Muscle of back (tissue), 13 donors: ENCODE data around the gene CEACAM16. TPM values are rescaled to one million over a fixed set of nuclear protein-coding genes. Genes with fewer than 3 reads are reported as not detected.
"Not testable (repeated sequence)": the region's sequence is repeated elsewhere in the genome, so short reads cannot be mapped to it uniquely, and the experiment has no call there.

Experiments used
- DNase-seq, 3 donors: peaks; one replicate each; pipeline versions ENCODE4 v3.0.0 to v3.0.0-alpha.2; 2013
- long read RNA-seq, 9 donors: transcript quantifications; one replicate each; lab custom pipeline, GENCODE V29; 2026
- polyA plus RNA-seq, 10 donors: library from polyadenylated mRNA; unstranded; fragments of 120-200 nt; gene quantifications; one replicate each; pipeline ENCODE4 v1.2.1, GENCODE V29; 2013; ENCODE audit not compliant: insufficient read length in 10 of 10

CEACAM16 gene, protein sequence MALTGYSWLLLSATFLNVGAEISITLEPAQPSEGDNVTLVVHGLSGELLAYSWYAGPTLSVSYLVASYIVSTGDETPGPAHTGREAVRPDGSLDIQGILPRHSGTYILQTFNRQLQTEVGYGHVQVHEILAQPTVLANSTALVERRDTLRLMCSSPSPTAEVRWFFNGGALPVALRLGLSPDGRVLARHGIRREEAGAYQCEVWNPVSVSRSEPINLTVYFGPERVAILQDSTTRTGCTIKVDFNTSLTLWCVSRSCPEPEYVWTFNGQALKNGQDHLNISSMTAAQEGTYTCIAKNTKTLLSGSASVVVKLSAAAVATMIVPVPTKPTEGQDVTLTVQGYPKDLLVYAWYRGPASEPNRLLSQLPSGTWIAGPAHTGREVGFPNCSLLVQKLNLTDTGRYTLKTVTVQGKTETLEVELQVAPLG
- 1 to 10 TPM in 1 of 10 donors, under 1 TPM in 9; 0.22 to 1.0 (median 0.49) TPM for polyA plus RNA-seq
- long read RNA-seq, donor 1, result 0 reads
- long read RNA-seq, donor 2, result 0 reads
- long read RNA-seq, donor 3, result 0 reads
- long read RNA-seq, donor 4, result 0 reads
- long read RNA-seq, donor 5, result 0 reads
- long read RNA-seq, donor 6, result 0 reads
- long read RNA-seq, donor 7, result 0 reads
- long read RNA-seq, donor 8, result 0 reads
- long read RNA-seq, donor 9, result 0 reads

DNA sequence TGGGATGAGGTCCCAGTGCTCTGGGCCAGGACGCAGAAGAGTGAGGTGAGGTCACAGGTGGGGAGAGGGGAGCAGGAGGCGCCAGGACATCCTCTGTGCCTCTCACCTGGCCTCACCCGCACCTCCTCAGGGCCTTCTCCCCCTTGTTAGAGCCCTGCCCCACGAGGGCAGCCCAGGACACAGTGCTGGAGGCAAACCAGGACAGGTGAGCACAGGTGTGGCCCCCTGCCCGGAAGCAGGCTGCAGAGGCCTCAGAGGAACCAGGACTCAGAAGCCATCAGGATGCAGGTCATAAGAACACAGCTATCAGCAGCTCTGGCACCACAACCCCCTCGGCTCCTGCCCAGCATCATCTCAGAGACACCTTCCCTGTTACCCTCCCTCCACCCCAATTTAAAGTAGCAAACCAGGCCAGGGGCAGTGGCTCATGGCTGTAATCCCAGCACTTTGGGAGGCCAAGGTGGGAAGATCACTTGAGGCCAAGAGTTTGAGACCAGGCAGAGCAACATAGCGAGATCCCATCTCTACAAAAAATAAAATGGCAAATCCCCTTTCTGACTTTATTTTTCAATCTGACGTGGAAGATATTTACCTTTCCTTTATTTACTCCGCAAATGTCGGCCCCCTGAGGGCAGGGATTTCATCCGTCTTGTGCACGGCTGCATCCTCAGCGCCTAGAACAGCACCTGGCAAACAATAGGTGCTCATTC is at the start of gene CEACAM16:
Gene CEACAM16 (plus strand): TSS at position 660 of the 710 bp plus-strand sequence. CDS start 2,306 bp downstream, outside the sequence.
- no peak for DNase-seq

DNA sequence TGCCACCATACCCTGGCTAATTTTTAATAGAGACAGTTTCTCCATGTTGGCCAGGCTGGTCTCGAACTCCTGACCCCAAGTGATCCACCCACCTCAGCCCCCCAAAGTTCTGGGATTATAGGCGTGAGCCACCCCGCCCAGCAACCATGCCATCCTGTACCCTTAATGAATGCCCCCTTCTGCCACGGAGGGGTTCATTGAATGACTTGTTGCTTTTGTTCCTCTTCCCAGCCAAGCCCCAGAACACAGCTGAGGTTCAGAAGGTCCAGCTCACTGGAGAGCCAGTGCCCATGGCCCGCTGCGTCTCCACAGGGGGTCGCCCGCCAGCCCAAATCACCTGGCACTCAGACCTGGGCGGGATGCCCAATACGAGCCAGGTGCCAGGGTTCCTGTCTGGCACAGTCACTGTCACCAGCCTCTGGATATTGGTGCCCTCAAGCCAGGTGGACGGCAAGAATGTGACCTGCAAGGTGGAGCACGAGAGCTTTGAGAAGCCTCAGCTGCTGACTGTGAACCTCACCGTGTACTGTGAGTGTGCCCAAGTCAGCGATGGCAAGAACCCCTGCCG is 49.3 kb upstream of the CEACAM16 start:
- no peak for DNase-seq

DNA sequence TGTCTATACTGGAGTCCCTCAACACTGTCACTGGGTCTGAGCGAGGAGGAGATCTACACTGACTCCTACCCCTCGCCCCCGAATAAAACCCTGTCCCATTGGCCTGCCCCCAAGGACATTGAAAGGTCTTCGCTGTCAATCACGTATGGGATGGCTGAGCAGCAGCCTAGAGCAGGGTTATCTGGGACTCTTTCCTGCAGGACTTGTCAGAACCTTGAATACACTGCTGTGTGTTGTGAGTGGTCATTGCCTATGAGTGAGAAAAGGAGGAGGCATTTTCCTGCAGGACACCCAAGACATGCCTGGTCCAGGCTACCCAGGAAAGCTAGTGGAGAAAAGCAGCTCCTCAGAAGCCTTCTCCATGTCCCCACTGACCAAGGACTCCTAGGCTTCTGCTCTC is 45.6 kb upstream of the CEACAM16 start:
- no peak for DNase-seq

DNA sequence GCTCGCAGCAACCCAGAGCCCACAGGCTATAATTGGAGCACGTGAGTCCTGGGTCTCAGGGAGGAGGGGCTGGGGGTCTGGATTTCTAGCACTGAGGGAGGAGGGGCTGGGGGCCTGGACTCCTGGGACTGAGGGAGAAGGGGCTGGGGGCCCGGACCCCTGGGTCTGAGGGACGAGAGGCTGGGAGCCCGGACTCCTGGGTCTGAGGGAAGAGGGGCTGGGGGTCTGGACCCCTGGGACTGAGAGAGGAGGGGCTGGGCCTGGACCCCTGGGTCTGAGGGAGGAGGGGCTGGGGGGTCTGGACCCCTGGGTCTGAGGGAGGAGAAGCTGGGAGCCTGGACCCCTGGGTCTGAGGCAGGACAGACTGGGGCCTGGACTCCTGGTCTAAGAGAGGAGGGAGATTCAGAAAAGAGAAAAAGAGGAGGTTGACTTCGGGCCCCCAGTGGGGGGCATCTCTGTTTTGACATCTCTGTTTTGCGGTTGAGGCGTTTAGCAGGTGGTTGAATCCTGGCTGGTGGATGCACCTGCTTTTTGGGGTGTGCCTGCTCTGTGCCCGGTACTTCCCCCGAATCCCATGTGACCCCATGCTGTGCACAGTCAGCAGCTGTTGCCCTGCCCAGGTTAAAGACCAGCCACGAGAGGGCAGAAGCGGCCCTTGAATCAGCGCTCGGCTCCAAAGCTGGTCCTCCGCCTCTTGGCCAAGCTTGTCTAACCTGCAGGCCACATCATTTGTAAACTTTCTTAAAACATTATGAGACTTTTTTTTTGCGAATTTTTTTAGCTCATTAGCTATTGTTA is 44.8 kb upstream of the CEACAM16 start:
- DNase-seq, result peak; percentile 51 to 72 (median 56)

DNA sequence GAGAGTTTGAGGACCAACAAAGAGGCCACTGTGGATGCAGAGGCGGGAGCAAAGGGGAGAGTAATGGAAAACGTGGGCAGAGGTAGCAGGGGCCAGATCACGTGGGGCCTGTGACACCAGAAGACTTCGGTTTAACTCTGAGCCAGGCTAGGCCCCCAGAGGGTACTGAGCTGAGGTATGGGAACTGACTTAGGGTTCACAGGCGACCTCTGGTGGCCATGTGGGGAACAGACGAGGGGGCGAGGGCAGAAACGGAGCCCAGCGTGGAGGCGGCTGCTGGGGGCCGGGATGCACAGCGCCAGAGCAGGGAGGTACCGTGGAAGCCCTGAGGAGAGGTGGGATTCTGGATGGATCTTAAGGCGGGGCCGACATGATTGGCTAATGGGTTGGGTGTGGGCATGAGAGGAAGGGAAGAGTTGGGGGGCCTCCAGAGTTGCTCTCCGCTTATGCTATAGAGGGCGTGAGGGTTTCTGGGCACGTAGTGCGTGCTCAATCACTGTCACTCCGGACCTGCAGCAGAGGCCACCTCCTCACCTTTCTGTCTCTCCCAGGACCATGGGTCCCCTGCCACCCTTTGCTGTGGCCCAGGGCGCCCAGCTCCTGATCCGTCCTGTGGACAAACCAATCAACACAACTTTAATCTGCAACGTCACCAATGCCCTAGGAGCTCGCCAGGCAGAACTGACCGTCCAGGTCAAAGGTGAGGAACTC is 41.6 kb upstream of the CEACAM16 start:
- DNase-seq, result peak; percentile 50 to 74 (median 55)

DNA sequence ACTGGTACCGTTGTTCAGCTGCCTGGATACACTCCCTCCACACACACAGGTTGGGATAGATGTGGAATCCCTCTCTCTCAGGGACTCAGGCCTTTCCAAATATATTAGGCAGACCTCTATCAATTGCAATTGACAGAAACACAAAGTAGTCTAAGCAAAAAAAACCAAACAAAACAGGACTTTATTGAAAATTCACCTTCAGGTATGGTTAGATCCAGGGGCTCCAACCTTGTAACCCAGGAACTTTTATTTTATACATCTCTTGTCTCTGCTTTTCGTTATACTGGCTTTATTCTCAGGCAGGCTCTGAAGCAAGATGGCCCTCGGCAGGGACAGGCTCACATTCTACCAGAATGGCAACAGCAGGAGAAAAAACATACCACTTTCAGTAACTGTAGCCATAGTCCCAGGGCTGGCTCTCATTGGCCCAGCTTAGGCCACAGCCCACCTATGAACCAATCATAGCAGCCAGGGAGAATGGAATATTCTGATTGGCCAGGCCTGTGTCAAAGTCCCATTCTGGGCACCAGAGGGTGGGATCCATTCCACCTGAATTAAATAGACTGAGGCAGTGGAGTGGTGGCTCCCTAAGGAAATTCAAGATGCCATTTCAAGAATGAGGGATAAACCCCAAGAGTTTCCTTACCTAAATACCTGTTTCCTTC is 40.8 kb upstream of the CEACAM16 start:
- no peak for DNase-seq

DNA sequence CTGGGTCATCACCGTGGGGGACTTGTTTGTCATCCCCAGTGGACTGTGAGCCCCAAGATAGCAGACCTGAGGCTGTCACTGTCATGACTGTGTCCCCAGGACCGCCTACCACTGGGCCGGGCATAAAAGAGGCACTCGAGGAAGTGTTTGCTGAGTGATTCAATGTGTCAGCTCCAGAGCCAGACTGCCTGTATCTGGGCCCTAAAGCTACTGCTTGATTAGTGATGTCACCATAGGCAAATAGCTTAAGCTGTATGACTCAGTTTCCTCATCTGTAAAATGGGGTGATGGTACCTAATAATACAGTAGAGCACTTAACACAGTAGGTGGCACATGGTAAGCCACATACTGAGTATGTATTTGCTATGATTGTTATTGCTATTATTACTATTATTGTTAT is 38.9 kb upstream of the CEACAM16 start:
- no peak for DNase-seq

DNA sequence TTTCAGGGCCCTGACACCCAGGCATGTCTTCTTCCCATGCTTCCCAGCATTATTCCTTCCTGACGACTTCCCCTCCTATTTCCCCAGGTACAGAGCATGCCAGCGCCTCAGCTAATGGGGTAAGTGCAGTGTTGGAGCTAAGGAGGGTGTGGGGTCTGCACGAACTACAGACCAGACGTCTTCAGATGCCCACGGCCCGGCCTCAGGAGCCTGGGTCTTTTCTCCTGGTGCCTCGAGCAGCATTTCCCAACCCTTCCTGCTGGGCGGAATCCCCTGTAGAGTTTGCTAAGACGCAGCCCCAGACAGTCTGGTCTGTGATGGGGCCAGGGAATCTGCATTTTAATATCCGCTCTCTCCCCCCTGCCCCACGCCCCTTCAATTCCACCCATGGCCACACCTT is 37.7 kb upstream of the CEACAM16 start:
- DNase-seq, result no peak

DNA sequence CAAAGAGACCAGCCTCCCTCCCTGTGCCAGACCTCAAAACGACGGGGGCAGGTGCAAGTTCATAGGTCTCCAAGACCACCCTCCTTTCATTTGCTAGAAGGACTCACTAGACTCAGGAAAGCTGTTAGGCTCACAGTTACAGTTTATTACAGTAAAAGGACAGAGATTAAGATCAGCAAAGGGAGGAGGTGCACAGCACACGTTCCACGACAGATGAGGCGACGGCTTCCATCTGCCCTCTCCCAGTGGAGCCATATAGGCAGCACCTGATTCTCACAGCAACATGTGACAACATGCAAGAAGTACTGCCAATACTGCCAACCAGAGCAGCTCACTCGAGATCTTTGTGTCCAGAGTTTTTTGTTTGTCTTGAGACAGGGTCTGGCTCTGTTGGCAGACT is 37.0 kb upstream of the CEACAM16 start:
- no peak for DNase-seq

DNA sequence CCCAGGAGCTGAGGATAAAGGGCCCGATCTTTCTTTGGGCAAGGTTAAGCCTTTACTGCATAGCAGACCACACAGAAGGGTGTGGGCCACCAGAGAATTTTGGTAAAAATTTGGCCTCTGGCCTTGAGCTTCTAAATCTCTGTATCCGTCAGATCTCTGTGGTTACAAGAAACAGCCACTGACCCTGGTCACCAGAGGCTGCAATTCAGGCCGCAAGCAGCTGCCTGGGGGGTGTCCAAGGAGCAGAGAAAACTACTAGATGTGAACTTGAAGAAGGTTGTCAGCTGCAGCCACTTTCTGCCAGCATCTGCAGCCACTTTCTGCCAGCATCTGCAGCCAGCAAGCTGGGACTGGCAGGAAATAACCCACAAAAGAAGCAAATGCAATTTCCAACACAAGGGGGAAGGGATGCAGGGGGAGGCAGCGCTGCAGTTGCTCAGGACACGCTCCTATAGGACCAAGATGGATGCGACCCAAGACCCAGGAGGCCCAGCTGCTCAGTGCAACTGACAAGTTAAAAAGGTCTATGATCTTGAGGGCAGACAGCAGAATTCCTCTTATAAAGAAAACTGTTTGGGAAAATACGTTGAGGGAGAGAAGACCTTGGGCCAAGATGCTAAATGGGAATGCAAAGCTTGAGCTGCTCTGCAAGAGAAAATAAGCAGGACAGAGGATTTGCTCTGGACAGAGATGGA is 36.1 kb upstream of the CEACAM16 start:
- peak in 2 of 3 donors; percentile 13 to 59 for DNase-seq

DNA sequence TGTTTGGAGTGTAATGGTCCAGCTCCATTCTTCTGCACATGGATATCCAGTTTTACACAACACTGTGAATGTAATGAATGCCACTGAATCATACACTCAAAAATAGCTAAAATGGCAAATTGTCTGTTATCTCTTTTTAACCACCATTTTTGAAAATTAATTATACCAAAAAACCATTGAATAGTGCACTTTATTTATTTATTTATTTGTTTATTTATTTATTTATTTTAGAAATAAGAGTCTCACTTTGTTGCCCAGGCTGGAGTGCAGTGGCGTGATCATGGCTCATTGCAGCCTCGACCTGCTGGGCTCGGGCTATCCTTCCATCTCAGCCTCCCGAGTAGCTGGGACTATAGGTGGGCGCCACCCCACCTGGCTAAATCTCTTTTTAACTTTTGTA is 35.0 kb upstream of the CEACAM16 start:
- no peak for DNase-seq

DNA sequence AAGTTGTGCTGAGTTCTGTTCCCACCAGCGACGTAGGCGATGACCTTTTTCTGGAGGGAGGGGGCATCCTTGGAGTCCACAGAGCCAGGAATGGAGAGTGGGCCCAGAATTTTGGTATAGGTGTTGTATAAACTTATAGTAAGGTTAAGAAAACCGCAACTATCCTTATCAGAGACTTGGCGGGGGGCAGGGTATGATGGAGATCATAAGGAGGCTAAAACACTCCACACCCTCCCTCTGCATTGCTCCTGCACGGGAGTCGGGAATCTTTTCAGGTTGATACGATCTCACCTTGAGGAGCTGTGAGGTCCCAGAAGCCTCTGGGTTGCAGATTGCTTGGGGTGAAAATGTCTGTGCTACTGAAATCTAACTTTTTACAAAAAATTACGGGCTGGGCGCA is 34.0 kb upstream of the CEACAM16 start:
- DNase-seq, result no peak

DNA sequence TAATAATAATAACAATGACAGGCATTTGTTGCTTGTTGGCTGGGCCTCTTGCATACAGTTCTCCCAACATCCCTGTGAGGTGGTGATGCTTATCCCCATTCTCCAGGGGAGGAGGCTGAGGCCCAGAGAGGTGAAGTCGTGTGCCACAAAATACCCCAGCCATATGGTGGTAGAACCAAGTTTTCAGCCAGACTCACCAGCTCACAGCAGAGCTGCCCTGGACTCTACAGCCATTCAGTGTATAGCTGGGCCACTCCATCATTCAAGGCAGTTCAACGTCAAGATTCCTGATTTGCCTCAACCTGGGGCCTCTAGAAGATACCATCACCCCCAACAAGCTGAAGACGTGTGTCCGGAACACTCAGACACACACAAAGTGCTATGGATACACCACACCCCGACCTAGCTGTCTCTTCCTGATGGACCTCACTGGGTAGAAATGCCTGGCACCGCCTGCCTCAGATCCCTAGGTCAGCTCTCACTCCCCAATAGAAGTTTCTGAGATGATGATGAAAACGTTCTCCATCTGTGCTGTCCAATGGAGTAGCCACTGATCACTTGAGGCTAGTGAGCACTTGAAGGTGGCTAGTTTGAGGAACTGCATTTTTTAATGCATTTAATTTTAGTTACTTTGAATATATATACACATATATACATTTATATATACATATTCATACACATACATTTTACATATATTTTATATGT is 31.9 kb upstream of the CEACAM16 start:
- DNase-seq, result no peak

DNA sequence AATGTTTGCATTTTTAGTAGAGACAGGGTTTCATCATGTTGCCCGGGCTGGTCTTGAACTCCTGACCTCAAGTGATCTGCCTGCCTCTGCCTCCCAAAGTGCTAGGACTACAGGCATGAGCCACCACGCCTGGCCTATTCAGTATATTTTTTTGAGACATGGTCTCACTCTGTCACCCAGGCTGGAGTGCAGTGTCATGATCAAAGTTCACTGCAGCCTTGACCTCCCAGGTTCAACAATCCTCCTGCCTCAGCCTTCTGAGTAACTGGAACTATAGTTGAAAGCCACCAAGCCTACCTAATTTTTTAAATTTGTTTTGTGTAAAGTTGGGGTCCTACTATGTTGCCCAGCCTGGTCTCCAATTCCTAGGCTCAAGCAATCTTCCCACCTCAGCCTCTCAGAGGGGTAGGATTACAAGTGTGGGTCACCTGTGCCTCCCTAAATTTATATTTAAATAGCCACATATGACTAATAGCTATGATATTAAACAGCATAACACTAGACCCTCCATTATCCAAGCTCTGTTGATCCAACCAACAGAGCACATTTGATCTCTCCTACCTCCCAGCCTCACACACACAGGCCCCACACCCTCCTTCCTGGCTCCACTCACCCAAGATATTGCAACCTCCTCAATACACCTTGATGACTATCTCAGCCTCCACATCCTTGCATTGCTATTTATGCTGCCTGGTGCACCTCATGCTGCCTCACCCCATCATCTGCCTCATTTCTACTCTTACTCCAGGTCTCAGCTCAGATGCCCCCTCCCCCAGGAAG is 29.8 kb upstream of the CEACAM16 start:
- DNase-seq, result no peak

DNA sequence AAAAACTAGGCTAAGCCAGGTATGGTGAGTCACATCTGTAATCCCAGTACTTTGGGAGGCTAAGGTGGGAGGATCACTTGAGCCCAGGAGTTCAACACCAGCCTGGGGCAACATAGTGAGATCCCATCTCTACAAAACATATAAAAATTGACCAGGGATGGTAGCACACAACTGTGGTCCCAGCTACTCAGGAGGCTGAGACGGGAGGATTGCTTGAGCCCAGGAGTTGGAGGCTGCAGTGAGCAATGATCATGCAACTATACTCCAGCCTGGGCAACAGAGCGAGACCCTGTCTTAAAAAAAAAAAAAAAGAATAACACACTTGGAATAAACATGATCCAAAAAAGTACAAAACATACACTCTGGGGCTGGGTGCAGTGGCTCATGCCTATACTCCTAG is 28.9 kb upstream of the CEACAM16 start:
- DNase-seq, result not testable (repeated sequence)

DNA sequence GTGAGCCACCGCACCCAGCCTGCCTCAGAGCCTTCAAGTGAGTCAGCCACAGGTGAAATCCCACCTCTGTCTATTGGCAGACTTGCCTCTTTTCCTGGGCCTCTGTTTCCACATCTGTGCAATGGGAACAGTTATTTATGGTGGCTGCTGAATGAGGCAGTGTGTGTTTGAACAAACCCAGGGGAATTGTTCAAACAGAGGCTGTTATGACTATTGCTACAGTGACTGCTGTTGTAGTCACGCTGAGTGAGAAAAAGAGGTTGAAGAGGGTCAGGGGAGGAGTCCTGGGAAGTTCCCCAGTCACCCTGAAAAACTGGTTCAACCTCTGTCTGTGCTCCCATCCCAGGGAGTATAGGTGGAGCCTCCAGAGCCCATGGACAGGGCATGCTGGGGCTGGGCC is 27.6 kb upstream of the CEACAM16 start, which contains the start of gene CEACAM19:
Gene CEACAM19 (plus strand): TSS at position 83 of the 400 bp plus-strand sequence. CDS start 450 bp downstream, outside the sequence.
- DNase-seq, result no peak

DNA sequence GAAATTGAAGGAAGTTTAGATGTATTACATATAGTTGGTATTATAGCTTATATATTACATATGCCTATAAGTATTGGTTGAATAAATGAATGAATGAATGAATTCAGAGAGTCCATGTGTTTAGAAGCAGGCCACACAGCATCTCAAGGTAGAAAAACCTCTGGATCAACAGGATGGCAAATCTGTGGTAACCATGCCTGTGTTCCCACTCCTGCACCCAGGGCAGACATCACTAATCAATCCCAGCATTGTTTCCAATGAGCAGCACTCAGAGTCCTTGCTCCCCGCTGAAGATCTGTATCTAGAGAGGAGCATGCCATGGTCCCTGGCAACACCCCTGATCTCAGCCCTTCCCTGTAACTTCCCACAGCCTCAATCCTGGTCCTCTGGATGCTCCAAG is 26.7 kb upstream of the CEACAM16 start:
- no peak for DNase-seq

DNA sequence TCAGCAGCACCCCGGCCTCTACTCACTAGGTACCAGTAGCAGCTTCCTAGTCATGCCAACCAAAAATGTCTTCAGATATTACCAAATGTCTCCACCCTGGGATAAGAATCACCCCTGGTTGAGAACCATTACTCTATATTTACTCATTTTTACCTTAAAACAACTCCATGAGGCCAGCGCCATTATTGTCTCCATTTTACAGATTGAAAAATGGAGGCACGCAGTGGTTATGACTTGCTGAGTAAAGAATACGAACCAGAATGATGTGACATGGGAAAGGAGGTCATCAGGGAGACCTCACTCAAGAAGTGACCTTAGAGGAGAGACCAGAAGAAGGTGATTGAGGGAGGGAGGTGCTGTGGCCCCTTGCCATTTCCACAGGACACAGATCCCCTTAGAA is 25.4 kb upstream of the CEACAM16 start:
- no peak for DNase-seq
